Measurements from ENCODE around the gene RHBDF1.
A peak's percentile ranks its signal among the peaks of the same experiment; 100 is the strongest.

RHBDF1 gene

DNA sequence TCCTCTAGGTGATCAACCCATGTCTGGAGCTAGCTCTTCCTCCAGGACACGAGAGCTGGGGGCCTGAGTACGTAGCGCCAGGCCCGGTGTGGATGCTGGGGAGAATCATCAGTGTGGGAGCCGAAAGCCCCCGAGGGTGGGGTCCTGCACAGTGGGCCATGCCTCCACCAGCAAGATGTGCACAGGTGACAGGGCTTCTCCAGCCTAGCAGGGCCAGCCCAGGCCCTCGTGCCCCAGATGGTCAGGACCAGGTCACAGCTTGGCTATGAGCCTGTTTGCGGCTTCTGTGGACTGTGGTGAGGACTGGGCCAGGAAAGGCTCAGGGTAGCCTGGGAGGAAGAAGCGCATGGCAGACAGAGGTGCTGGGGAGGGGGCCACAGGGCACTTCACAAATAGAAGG, 13.4 kb upstream of the RHBDF1 start:
- TF ChIP-seq, protein P1, sequence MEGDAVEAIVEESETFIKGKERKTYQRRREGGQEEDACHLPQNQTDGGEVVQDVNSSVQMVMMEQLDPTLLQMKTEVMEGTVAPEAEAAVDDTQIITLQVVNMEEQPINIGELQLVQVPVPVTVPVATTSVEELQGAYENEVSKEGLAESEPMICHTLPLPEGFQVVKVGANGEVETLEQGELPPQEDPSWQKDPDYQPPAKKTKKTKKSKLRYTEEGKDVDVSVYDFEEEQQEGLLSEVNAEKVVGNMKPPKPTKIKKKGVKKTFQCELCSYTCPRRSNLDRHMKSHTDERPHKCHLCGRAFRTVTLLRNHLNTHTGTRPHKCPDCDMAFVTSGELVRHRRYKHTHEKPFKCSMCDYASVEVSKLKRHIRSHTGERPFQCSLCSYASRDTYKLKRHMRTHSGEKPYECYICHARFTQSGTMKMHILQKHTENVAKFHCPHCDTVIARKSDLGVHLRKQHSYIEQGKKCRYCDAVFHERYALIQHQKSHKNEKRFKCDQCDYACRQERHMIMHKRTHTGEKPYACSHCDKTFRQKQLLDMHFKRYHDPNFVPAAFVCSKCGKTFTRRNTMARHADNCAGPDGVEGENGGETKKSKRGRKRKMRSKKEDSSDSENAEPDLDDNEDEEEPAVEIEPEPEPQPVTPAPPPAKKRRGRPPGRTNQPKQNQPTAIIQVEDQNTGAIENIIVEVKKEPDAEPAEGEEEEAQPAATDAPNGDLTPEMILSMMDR (IDR thresholded peaks at IDR 0.05; ENCODE audit: insufficient read depth, low read depth, low read length, missing control alignments), result no peak
- no peak for DNase-seq (ENCODE audit: low read depth)
- no peak overlapping the region for H3K4me3 ChIP-seq (ENCODE audit: low read depth, low read length)

DNA sequence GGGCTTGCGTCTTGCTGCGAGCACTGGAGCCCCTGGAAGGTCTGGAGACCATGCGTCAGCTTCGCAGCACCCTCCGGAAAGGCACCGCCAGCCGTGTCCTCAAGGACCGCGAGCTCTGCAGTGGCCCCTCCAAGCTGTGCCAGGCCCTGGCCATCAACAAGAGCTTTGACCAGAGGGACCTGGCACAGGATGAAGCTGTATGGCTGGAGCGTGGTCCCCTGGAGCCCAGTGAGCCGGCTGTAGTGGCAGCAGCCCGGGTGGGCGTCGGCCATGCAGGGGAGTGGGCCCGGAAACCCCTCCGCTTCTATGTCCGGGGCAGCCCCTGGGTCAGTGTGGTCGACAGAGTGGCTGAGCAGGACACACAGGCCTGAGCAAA, 13.0 kb upstream of the RHBDF1 start:
- no peak overlapping the region for H3K4me3 ChIP-seq (ENCODE audit: low read depth, low read length)
- TF ChIP-seq, protein P1 (IDR thresholded peaks at IDR 0.05; ENCODE audit: insufficient read depth, low read depth, low read length, missing control alignments), result no peak
- DNase-seq (ENCODE audit: low read depth), result no peak

DNA sequence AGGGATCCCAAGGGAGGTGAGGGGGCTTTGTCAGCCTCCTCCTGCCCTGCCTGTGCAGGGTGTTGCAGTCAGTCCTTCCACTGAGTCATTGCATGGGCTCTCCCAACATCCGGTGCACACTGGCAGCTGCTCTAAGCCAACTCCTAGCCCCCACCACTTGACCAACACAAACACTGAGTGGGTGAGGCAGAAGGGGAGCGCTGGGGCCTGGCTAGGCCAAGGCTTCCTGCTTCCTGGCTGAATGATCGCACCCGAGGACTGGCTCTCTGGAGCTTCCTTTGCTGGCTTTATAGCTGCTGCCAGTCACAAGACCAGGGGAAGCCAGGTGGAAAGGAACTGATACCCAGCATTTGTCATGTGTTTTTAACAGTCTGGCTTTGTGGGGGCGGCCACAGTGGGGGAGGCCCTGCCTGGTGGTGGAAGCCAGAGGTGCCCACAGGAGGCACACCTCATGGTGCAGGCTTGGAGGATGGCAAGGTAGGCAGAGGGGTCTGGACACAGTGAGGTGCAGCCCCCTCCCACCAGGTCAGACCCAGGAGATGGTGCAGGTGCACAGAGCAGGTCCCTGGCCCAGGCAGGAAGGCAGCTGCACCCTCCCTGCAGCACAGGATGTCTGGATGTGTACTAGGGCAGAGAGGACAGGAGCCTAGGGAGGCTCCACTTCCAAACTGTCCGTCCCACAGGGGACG, 12.4 kb upstream of the RHBDF1 start:
- no peak overlapping the region for H3K4me3 ChIP-seq (ENCODE audit: low read depth, low read length)
- TF ChIP-seq, protein P1 (IDR thresholded peaks at IDR 0.05; ENCODE audit: insufficient read depth, low read depth, low read length, missing control alignments), result no peak
- peak; percentile 69 for DNase-seq (ENCODE audit: low read depth)

DNA sequence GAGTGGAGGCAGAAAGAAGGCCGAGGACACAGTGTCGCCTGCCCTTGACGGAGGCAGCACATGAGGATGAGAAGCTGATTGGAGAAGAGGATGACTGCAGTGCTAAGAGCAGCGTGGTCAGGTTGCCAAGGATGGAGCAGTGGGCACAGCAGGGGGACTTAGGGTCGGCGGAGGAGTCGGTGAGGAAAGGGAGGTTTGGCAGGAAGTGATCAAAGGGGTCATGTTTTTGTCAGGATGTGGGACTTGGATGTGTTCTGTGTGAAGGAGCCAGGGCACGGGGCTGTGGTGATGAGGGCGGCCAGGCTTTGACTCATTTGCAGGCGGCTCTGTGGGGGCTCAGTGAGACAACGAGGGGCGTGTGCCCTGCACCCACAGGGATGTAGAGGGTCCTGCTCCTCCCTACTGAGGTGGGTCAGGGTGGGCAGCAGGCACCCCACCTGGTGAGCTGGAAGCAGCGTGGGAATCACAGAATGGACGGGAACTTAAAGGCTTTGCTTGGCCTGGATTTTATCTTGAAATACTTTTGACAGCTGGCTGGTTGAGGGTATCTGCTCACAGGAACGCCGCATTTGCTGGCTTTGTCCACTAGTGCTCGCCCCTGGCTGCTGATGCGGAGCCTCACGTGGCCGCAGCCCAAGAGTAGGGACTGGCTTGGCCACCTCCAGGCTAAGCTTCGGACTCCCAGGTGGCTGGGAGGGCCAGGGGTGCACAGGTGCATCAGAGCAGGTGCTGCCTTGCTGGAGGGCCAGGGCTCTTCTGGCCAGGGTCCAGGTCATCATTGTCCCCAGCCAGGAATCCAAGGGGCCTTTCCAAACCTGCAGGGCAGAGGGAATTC, 11.6 kb upstream of the RHBDF1 start:
- H3K4me3 ChIP-seq (ENCODE audit: low read depth, low read length), result no peak overlapping the region
- DNase-seq (ENCODE audit: low read depth), result no peak

DNA sequence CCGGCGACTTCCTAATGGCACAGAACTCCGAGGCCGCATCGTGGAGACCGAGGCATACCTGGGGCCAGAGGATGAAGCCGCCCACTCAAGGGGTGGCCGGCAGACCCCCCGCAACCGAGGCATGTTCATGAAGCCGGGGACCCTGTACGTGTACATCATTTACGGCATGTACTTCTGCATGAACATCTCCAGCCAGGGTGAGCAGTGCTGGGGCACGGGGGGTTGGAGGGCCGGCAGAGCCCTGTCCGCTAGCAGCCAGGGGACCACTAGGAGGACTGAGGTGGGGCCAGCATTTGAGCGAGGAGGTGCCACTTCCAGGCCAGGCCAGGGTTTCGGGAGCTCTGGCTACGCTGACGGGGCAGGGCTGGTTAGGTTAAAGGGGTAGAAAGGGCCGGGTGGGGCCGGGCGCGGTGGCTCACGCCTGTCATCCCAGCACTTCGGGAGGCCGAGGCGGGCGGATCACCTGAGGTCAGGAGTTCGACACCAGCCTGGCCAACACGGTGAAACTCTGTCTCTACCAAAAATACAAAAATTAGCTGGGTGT, 10.7 kb upstream of the RHBDF1 start:
- H3K4me3 ChIP-seq (ENCODE audit: low read depth, low read length), result no peak overlapping the region
- DNase-seq (ENCODE audit: low read depth), result no peak
- TF ChIP-seq, protein P1 (IDR thresholded peaks at IDR 0.05; ENCODE audit: insufficient read depth, low read depth, low read length, missing control alignments), result no peak

More for the DNA sequence above, 11.6 kb upstream of the RHBDF1 start:
- TF ChIP-seq, protein P1 (IDR thresholded peaks at IDR 0.05; ENCODE audit: insufficient read depth, low read depth, low read length, missing control alignments), result no peak

DNA sequence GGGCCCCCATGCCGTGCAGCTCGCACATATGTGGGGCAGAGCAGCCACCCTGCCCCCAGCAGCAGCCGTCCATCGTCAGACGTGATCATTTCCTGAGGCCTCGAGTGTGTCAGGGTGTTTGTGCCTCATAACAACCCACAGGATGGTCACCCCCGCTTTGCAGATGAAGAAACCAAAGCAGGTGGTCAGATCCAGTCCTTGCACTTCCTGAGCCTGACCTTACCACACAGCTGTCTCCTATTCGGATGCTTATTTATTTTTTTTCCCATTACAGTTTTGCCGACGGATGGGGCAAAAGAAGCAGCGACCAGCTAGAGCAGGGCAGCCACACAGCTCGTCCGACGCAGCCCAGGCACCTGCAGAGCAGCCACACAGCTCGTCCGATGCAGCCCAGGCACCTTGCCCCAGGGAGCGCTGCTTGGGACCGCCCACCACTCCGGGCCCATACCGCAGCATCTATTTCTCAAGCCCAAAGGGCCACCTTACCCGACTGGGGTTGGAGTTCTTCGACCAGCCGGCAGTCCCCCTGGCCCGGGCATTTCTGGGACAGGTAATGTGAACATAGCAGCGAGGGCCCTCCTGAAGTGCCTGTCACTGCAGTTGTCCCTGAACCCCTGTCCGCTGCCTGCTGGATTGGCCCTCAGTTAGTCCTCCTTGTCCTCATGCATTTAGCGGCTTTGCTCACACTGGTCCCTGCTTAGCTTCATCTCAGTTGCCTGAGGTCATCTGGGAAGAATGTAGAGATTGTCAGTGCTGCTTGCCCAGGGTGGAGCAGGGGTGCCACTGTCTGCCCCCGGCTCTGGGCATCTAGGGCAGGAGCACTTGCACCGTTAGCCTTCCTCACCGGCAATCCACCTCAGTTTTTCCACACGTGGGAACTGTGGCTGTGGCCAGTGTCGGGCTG, 7.0 kb upstream of the RHBDF1 start:
- TF ChIP-seq, protein P1 (IDR thresholded peaks at IDR 0.05; ENCODE audit: insufficient read depth, low read depth, low read length, missing control alignments), result no peak
- peak overlapping the region; percentile 81 for H3K4me3 ChIP-seq (ENCODE audit: low read depth, low read length)
- DNase-seq (ENCODE audit: low read depth), result peak; percentile 30
